Stomach (tissue), 4 donors: ENCODE measurements around the gene SLBP.

Experiments used
- EP300 ChIP-seq: sonication (generic); formaldehyde crosslinking; IDR thresholded peaks from one replicate; pipeline ENCODE4 v1.6.1; 2017; ENCODE audit warnings: antibody characterized with exemption
- POLR2A ChIP-seq, 4 donors: fragments of 450-650 bp; IDR thresholded peaks; one replicate each; pipeline ENCODE4 v1.6.1; 2016; ENCODE audit warnings: antibody characterized with exemption in 4 of 4, control low read depth in 2 of 4, mild to moderate bottlenecking in 1 of 4, moderate library complexity in 1 of 4
- POLR2AphosphoS5 ChIP-seq, 3 donors: sonication (generic); formaldehyde crosslinking; IDR thresholded peaks; one replicate each; pipeline ENCODE4 v1.6.1; 2016; ENCODE audit warnings: antibody characterized with exemption in 3 of 3
- TF ChIP-seq, protein P1 (sequence below), 7 experiments: fragments of 450-650 bp in 4 of 7; fragments of 200-600 bp in 3 of 7; sonication (generic) in 3 of 7; IDR thresholded peaks; one replicate each; pipeline ENCODE4 v1.5.1; 2016 to 2019; ENCODE audit warnings: antibody characterized with exemption in 7 of 7, control low read depth in 2 of 7, mild to moderate bottlenecking in 1 of 7

DNA sequence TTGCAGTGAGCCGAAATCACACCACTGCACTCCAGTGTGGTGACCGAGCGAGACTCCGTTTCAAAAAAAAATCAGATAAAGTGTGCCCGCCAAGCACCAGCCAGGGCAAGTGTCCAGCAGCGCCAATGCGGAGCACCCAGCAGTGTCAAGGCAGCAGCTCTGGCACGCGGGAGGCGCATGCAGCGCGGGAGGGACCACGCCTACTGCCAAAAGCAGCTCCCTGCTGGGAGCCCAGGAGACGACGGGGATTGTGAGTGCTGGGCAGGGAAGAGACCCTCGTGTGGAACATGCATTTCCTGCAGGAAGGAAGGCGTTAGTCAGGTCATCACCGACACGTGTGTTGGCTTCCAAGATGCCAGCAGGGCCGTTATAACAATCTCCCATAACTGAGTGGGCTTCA lies 38.4 kb downstream of the SLBP start:
- TF ChIP-seq, protein P1, sequence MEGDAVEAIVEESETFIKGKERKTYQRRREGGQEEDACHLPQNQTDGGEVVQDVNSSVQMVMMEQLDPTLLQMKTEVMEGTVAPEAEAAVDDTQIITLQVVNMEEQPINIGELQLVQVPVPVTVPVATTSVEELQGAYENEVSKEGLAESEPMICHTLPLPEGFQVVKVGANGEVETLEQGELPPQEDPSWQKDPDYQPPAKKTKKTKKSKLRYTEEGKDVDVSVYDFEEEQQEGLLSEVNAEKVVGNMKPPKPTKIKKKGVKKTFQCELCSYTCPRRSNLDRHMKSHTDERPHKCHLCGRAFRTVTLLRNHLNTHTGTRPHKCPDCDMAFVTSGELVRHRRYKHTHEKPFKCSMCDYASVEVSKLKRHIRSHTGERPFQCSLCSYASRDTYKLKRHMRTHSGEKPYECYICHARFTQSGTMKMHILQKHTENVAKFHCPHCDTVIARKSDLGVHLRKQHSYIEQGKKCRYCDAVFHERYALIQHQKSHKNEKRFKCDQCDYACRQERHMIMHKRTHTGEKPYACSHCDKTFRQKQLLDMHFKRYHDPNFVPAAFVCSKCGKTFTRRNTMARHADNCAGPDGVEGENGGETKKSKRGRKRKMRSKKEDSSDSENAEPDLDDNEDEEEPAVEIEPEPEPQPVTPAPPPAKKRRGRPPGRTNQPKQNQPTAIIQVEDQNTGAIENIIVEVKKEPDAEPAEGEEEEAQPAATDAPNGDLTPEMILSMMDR (IDR thresholded peaks at IDR 0.05), result no peak
- TF ChIP-seq POLR2AphosphoS5 (IDR thresholded peaks at IDR 0.05) (no peak), EP300 (no peak), POLR2A (IDR thresholded peaks at IDR 0.05) (no peak)
